Hepatocyte (in vitro differentiated cells): ENCODE data around the gene TMEM145.

Source experiments
- EZH2 ChIP-seq: fragments of 200-600 bp; sonication (generic); IDR thresholded peaks from 2 replicates; pipeline ENCODE4 v1.6.1; 2016; ENCODE audit warnings: antibody characterized with exemption, mild to moderate bottlenecking, borderline replicate concordance
- TF ChIP-seq, protein P1 (sequence below): fragments of 200-600 bp; sonication (generic); IDR thresholded peaks from 2 replicates; pipeline ENCODE4 v1.5.1; 2016; ENCODE audit warnings: antibody characterized with exemption, mild to moderate bottlenecking; ENCODE audit not compliant: poor library complexity

DNA sequence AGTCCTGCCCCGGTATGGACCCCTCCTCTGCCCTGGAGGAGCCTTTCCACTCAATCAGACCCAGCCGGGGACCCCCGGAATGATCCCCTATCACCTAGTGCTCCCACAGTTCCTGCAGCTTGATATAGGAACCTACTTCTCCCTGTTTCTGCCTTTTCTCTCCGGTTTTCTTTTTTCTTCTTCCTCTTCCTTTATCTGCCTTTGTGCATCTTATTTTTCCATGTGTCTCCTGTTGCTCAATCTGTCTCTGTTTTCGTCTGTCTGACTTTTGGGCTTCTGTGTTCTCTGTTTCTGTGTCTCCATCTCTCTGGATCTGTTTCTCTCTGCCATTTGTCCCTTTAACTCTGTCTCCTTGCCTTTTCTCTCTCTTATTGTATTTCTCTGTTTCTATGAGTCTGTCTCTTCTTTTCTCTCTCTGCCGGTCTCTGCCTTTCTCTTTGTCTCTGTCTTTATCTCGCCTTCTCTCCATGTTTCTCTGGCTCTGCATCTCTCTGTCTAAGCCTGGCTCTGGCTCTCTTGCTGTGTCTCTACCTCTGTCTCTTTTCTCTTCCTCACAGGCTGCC is 22.3 kb downstream of the TMEM145 start:
- TF ChIP-seq EZH2 = no peak
- TF ChIP-seq, protein P1, sequence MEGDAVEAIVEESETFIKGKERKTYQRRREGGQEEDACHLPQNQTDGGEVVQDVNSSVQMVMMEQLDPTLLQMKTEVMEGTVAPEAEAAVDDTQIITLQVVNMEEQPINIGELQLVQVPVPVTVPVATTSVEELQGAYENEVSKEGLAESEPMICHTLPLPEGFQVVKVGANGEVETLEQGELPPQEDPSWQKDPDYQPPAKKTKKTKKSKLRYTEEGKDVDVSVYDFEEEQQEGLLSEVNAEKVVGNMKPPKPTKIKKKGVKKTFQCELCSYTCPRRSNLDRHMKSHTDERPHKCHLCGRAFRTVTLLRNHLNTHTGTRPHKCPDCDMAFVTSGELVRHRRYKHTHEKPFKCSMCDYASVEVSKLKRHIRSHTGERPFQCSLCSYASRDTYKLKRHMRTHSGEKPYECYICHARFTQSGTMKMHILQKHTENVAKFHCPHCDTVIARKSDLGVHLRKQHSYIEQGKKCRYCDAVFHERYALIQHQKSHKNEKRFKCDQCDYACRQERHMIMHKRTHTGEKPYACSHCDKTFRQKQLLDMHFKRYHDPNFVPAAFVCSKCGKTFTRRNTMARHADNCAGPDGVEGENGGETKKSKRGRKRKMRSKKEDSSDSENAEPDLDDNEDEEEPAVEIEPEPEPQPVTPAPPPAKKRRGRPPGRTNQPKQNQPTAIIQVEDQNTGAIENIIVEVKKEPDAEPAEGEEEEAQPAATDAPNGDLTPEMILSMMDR = no peak
